Spleen (tissue), 11 donors: Measurements from ENCODE around the gene ARFGAP1. TPM values are rescaled to one million over a fixed set of nuclear protein-coding genes. Genes with fewer than 3 reads are reported as not detected.

Source experiments
- DNase-seq: peaks from one replicate; pipeline ENCODE4 v3.0.0-alpha.2; 2020
- H3K27ac ChIP-seq, 8 donors: fragments of 200-600 bp; sonication (generic) in 7 of 8; 1 replicate in 4 of 8; 2 replicates in 4 of 8; pipeline versions ENCODE4 v1.5.0 to v1.8.0; 2016 to 2021; ENCODE audit warnings: inconsistent platforms in 4 of 8, mild to moderate bottlenecking in 4 of 8, moderate library complexity in 1 of 8
- H3K27me3 ChIP-seq, 7 donors: fragments of 200-600 bp; sonication (generic) in 6 of 7; replicated peaks in 1 of 7; 1 replicate in 4 of 7; 2 replicates in 3 of 7; pipeline versions ENCODE4 v1.5.0 to v1.8.0; 2016 to 2021; ENCODE audit warnings: inconsistent platforms in 3 of 7, mild to moderate bottlenecking in 1 of 7
- H3K36me3 ChIP-seq, 6 donors: fragments of 200-600 bp; sonication (generic) in 5 of 6; 1 replicate in 4 of 6; 2 replicates in 2 of 6; pipeline versions ENCODE4 v1.5.0 to v1.8.0; 2016 to 2021; ENCODE audit warnings: inconsistent platforms in 2 of 6
- H3K4me1 ChIP-seq, 6 donors: fragments of 200-600 bp; sonication (generic) in 5 of 6; 1 replicate in 3 of 6; 2 replicates in 3 of 6; pipeline versions ENCODE4 v1.5.0 to v1.8.0; 2016 to 2021; ENCODE audit warnings: inconsistent platforms in 3 of 6
- H3K4me3 ChIP-seq, 8 donors: fragments of 200-600 bp; sonication (generic) in 7 of 8; 1 replicate in 4 of 8; 2 replicates in 4 of 8; pipeline versions ENCODE4 v1.5.0 to v1.8.0; 2016 to 2021; ENCODE audit warnings: inconsistent platforms in 4 of 8, mild to moderate bottlenecking in 4 of 8, moderate library complexity in 2 of 8
- H3K9me3 ChIP-seq, 8 donors: fragments of 200-600 bp; sonication (generic) in 7 of 8; 1 replicate in 4 of 8; 2 replicates in 4 of 8; pipeline versions ENCODE4 v1.5.0 to v1.8.0; 2016 to 2021; ENCODE audit warnings: inconsistent platforms in 4 of 8
- POLR2A ChIP-seq, 3 donors: fragments of 450-650 bp; IDR thresholded peaks; one replicate each; pipeline ENCODE4 v1.5.1; 2017; ENCODE audit warnings: antibody characterized with exemption in 3 of 3, mild to moderate bottlenecking in 1 of 3
- POLR2AphosphoS5 ChIP-seq, 3 donors: sonication (generic); formaldehyde crosslinking; IDR thresholded peaks; one replicate each; pipeline ENCODE4 v1.5.1; 2017; ENCODE audit warnings: antibody characterized with exemption in 3 of 3
- WGBS, 5 donors: extraction: QIAGEN DNeasy Blood & Tissue Kit in 3 of 5; methylation state at CpG; one replicate each; pipeline versions ENCODE4 v1.1.5 to v1.1.7; 2013 to 2018; 5-methylcytosine and 5-hydroxymethylcytosine counted together
- intact Hi-C: fragments of 100-400 bp; cut with DNase I; formaldehyde crosslinking; loops from one replicate; pipeline ENCODE4 v1.15.0; 2023; ENCODE audit warnings: low total_unique reads
- polyA plus RNA-seq, 3 donors: library from polyadenylated mRNA; stranded (reverse); fragments of 200-250 nt; gene quantifications; one replicate each; pipeline ENCODE4 v1.2.1, GENCODE V29; 2013
- total RNA-seq, 7 donors: library from RNA; depleted of rRNA in 3 of 7; stranded (reverse); fragments of >200 nt in 3 of 7; fragmentation: NEBNext Ultra II Directional in 4 of 7; extraction: Animal tissue kit (Norgen Biotek cat#: 25700) in 4 of 7; gene quantifications; one replicate each; pipeline versions ENCODE4 v1.1.0 to v1.2.1, GENCODE V29; 2016 to 2021
- TF ChIP-seq, protein P1 (sequence below), 11 experiments: fragments of 200-600 bp in 7 of 11; fragments of 450-650 bp in 4 of 11; sonication (generic) in 4 of 11; IDR thresholded peaks in 8 of 11; conservative IDR thresholded peaks in 3 of 11; 1 replicate in 7 of 11; 2 replicates in 4 of 11; pipeline versions ENCODE4 v1.4.0 to v1.8.0; 2016 to 2021; ENCODE audit warnings: antibody characterized with exemption in 11 of 11, inconsistent platforms in 4 of 11, mild to moderate bottlenecking in 1 of 11
- donor health status: healthy with polysubstance abuse.
- donor health status: DM: no; HTN: no; CAD: no; lungs with moderate emphysema.
- donor health status: DM: no; HTN: no; CAD: no.
- donor health status: Bipolar disorder and iron deficiency.
- donor health status: healthy.
- donor health status: DM: no; HTN: no; CAD: no.
- donor health status: DM: yes; HTN: yes; CAD: no.

ARFGAP1 gene
- total and polyA plus RNA-seq, 10 donors = 44.4 to 165 (median 96.1) TPM

DNA sequence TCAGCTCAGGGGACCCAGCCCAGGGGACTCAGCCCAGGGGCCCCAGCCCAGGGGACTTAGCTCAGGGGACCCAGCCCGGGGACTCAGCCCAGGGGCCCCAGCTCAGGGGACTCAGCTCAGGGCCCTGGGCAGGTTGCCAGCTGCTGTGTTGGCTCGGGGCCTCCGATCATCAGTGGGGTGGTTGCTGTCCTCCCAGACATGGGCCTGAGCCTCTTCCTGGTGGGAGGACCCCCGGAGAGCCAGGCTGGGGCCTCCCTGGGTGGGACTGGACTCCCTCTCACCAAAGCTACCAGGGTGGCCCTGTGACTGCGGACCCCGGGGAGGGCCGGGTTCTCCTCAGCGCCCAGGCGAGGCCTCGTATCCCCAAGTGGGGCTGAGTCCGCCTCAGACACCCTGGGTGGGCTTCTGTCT lies 24.8 kb downstream of the ARFGAP1 start:
- TF ChIP-seq, protein P1, sequence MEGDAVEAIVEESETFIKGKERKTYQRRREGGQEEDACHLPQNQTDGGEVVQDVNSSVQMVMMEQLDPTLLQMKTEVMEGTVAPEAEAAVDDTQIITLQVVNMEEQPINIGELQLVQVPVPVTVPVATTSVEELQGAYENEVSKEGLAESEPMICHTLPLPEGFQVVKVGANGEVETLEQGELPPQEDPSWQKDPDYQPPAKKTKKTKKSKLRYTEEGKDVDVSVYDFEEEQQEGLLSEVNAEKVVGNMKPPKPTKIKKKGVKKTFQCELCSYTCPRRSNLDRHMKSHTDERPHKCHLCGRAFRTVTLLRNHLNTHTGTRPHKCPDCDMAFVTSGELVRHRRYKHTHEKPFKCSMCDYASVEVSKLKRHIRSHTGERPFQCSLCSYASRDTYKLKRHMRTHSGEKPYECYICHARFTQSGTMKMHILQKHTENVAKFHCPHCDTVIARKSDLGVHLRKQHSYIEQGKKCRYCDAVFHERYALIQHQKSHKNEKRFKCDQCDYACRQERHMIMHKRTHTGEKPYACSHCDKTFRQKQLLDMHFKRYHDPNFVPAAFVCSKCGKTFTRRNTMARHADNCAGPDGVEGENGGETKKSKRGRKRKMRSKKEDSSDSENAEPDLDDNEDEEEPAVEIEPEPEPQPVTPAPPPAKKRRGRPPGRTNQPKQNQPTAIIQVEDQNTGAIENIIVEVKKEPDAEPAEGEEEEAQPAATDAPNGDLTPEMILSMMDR (IDR thresholded peaks at IDR 0.05 in 8 of 11, conservative IDR thresholded peaks at IDR 0.05 in 3 of 11) = no peak
- no peak overlapping the region for H3K4me3 ChIP-seq
- no peak for DNase-seq
- peaks cover 0 to 12% (median 2%) of the 10 kb centered on the region in 6 donors for H3K4me1 ChIP-seq
- peaks cover 0 to 89% (median 57%) of the 10 kb centered on the region in 7 donors for H3K27me3 ChIP-seq
- H3K27ac ChIP-seq = no peak overlapping the region
- H3K9me3 ChIP-seq = peaks cover 0 to 17% (median 14%) of the 10 kb centered on the region in 8 donors
- intact Hi-C loops = no loop called here
- WGBS, 5 donors = 75 to 87% (median 81%) methylated on average over 11 of the region's 11 CpGs
- no peaks in the 10 kb centered on the region for H3K36me3 ChIP-seq

DNA sequence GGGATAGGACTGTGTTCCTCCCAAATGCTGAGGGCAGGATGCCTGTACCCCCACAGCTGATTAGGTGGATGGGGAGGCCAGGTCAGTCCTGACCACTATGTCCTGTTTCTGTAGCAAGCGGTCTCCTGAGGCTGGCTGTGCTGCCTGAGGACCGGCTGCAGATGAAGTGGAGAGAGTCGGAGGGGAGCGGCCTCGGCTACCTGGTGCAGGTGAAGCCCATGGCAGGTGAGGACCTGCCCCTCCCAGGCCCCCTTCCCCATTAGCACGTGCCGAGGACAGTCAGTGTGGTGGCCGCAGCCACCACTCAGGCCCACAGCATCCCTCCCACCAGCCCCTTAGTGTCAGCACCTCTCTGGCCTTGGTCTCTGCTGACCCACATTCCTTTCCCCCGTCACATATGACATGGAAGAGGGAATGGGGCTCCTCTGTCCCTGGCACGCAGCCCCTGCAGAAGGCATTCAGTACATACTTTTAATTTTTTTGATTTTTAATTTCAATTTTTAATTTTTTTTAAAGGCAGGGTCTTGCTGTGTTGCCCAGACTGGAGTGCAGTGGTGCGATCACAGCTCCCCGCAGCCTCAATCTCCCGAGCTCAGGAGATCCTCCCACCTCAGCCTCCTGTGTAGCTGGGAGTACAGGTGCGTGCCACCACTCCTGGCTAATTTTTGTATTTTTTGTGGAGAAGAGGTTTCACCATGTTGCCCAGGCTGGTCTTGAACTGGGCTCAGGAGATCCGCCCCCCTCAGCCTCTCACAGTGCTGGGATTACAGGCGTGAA lies 25.4 kb downstream of the ARFGAP1 start:
- WGBS, 5 donors = 73 to 82% (median 80%) methylated on average over 14 to 16 of the region's 16 CpGs
- peaks cover 0 to 18% (median 15%) of the 10 kb centered on the region in 8 donors for H3K9me3 ChIP-seq
- DNase-seq = no peak
- peaks cover 0 to 12% (median 2%) of the 10 kb centered on the region in 6 donors for H3K4me1 ChIP-seq
- no peak overlapping the region for H3K27ac ChIP-seq
- H3K27me3 ChIP-seq = peaks cover 0 to 87% (median 57%) of the 10 kb centered on the region in 7 donors
- intact Hi-C loops = no loop called here
- no peak overlapping the region for H3K4me3 ChIP-seq
- no peaks in the 10 kb centered on the region for H3K36me3 ChIP-seq
- TF ChIP-seq, protein P1 (IDR thresholded peaks at IDR 0.05 in 8 of 11, conservative IDR thresholded peaks at IDR 0.05 in 3 of 11) = no peak
- no peak for TF ChIP-seq POLR2AphosphoS5 (IDR thresholded peaks at IDR 0.05)
- TF ChIP-seq POLR2A (IDR thresholded peaks at IDR 0.05) = no peak

DNA sequence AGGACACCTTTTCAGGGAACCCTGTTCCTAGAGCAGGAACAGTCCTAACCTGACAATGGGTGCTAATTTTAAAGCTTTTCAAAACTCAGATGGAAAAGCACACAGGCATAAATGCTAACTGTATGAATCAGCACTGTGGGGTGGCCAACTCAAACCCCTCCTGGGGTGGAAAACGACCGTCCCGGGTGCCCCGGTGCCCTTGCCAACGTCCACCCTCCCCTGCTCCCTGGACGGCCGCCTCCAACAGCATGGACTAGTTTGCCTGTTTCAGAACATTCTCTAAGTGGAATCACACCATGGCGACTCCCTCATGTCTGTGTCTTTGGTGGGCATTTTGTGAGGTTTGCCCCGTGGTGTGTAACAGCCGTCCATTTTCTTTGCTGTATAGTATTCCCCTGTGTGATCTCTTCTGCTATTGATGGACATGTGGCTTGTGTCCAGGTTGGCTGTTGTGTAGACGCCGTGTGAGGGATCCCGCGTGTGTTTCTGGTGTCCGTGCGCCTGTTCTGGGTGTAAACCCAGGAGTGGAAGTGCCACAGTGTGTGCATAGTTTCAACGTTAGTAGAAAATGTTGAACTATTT lies 26.2 kb downstream of the ARFGAP1 start:
- H3K36me3 ChIP-seq = no peaks in the 10 kb centered on the region
- H3K27me3 ChIP-seq = peaks cover 0 to 87% (median 54%) of the 10 kb centered on the region in 7 donors
- no peak overlapping the region for H3K27ac ChIP-seq
- H3K9me3 ChIP-seq = peaks cover 0 to 18% (median 15%) of the 10 kb centered on the region in 8 donors
- H3K4me3 ChIP-seq = no peak overlapping the region
- no peak for DNase-seq
- TF ChIP-seq POLR2AphosphoS5 (IDR thresholded peaks at IDR 0.05) (no peak), POLR2A (IDR thresholded peaks at IDR 0.05) (no peak)
- TF ChIP-seq, protein P1 (IDR thresholded peaks at IDR 0.05 in 8 of 11, conservative IDR thresholded peaks at IDR 0.05 in 3 of 11) = no peak
- intact Hi-C loops = no loop called here
- peaks cover 0 to 12% (median 2%) of the 10 kb centered on the region in 6 donors for H3K4me1 ChIP-seq
- 84 to 90% (median 88%) methylated on average over 17 of the region's 17 CpGs for WGBS, 5 donors

DNA sequence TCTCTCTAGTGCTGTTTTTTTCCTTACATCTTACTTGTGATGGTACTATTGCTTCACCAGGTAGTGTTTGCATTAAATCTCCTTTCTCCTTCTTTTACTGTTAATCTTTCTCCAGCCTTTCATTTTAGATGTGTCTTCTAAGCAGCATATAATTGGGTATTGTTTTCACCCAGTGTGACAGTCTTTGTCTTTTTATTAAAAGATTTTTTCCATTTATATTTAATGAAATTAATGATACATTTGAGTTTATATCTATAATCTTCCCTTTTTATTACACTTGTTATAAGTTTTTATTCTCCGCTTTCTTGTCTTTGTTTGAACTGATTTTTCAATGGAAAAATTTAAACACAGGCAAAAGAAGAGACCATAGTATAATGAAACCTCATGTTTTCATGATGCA lies 29.1 kb downstream of the ARFGAP1 start:
- no peak overlapping the region for H3K27ac ChIP-seq
- no peak for DNase-seq
- peaks cover 0 to 83% (median 35%) of the 10 kb centered on the region in 7 donors for H3K27me3 ChIP-seq
- H3K36me3 ChIP-seq = no peaks in the 10 kb centered on the region
- TF ChIP-seq POLR2A (IDR thresholded peaks at IDR 0.05) = no peak
- TF ChIP-seq, protein P1 (IDR thresholded peaks at IDR 0.05 in 8 of 11, conservative IDR thresholded peaks at IDR 0.05 in 3 of 11) = no peak
- TF ChIP-seq POLR2AphosphoS5 (IDR thresholded peaks at IDR 0.05) = no peak
- 94 to 100% (median 96%) methylated on average over 1 of the region's 1 CpG for WGBS, 5 donors
- H3K4me1 ChIP-seq = no peaks in the 10 kb centered on the region
- no peak overlapping the region for H3K4me3 ChIP-seq
- peaks cover 0 to 18% (median 15%) of the 10 kb centered on the region in 8 donors for H3K9me3 ChIP-seq
- intact Hi-C loops = no loop called here
